ENCODE data around the gene EN2.
A peak's percentile ranks its signal among the peaks of the same experiment; 100 is the strongest.

EN2 gene

GRCh38 chr7:155458111-155458877 is at the start of gene EN2:
EN2 (plus strand) TSS chr7:155458129; CDS start chr7:155458378, 249 bp downstream.
- DNase-seq = no peak

- DNase-seq = no peak
Measured at GRCh38 chr7:155408651-155409586, 49.0 kb upstream of the EN2 start.

- DNase-seq = no peak
Measured at GRCh38 chr7:155409980-155410379, 47.9 kb upstream of the EN2 start.

- DNase-seq = no peak
Measured at GRCh38 chr7:155410431-155410830, 47.5 kb upstream of the EN2 start.

- DNase-seq = no peak
Measured at GRCh38 chr7:155411718-155412415, 46.1 kb upstream of the EN2 start.

- peak; percentile 38 for DNase-seq
Measured at GRCh38 chr7:155412416-155413253, 45.3 kb upstream of the EN2 start.

- no peak for DNase-seq
Measured at GRCh38 chr7:155414547-155415492, 43.1 kb upstream of the EN2 start.

- no peak for DNase-seq
Measured at GRCh38 chr7:155416646-155417380, 41.1 kb upstream of the EN2 start.

- DNase-seq = no peak
Measured at GRCh38 chr7:155418304-155418703, 39.6 kb upstream of the EN2 start.

GRCh38 chr7:155418941-155419755 is 38.8 kb upstream of the EN2 start:
- no peak for DNase-seq

- no peak for DNase-seq
Measured at GRCh38 chr7:155420116-155420515, 37.8 kb upstream of the EN2 start.

- no peak for DNase-seq
Measured at GRCh38 chr7:155422151-155422550, 35.8 kb upstream of the EN2 start.

- no peak for DNase-seq
Measured at GRCh38 chr7:155422599-155423336, 35.2 kb upstream of the EN2 start.

- no peak for DNase-seq
Measured at GRCh38 chr7:155423337-155424285, 34.3 kb upstream of the EN2 start.

GRCh38 chr7:155424301-155425010 is 33.5 kb upstream of the EN2 start:
- DNase-seq = no peak

- DNase-seq = no peak
Measured at GRCh38 chr7:155425011-155425340, 33.0 kb upstream of the EN2 start.

GRCh38 chr7:155425887-155426286 is 32.0 kb upstream of the EN2 start:
- no peak for DNase-seq

All from OCI-M1 (cell line).